ENCODE measurements around the gene GPC5. TPM values are rescaled to one million over a fixed set of nuclear protein-coding genes. Genes with fewer than 3 reads are reported as not detected.
"Not testable (repeated sequence)": the region's sequence is repeated elsewhere in the genome, so short reads cannot be mapped to it uniquely, and the experiment has no call there.

The GPC5 gene
- total and polyA plus RNA-seq, 9 donors = 0.10 to 1.5 (median 0.38) TPM

DNA sequence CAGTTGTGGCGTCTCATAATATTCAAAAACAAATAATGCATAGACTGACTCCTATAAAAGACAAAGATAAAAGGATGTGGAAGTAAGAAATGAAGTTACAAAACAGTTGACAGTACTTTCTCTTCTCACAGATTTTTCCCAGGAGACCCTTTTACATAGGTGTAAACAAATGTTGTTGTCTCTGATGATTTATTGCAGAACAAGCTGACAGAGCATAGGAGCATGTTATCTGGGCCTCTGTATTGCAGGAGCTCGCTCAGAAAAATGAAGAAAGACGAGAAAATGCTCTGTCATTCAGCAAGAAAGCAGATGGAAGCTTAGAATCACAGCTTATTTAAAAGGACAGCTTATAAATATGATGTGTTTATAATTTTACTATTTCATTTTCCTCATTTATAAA lies 1474.6 kb downstream of the GPC5 start:
- TF ChIP-seq EP300 (IDR thresholded peaks at IDR 0.05) (no peak), CTCF (IDR thresholded peaks at IDR 0.05) (no peak), POLR2A (IDR thresholded peaks at IDR 0.05) (no peak)
- Histone ChIP-seq H3K4me1 (ENCODE audit: insufficient read depth) (no peaks in the 10 kb centered on the region), H3K4me3 (no peak overlapping the region), H3K27me3 (no peaks in the 10 kb centered on the region), H3K9me3 (no peaks in the 10 kb centered on the region), H3K36me3 (no peaks in the 10 kb centered on the region), H3K27ac (no peak overlapping the region)
- WGBS, 3 donors = 81 to 92% (median 89%) methylated on average over 3 of the region's 3 CpGs
- no peak for DNase-seq
- intact Hi-C loops (cut with DNase I) = no loop called here

GRCh38 chr13:92886535-92887077 lies 1488.2 kb downstream of the GPC5 start:
- H3K27ac ChIP-seq = no peak overlapping the region
- WGBS, 3 donors = 51 to 67% (median 56%) methylated on average over 1 of the region's 1 CpG
- H3K4me3 ChIP-seq = no peak overlapping the region
- no peaks in the 10 kb centered on the region for H3K36me3 ChIP-seq
- no peaks in the 10 kb centered on the region for H3K27me3 ChIP-seq
- TF ChIP-seq POLR2A (IDR thresholded peaks at IDR 0.05) = no peak
- no peak for TF ChIP-seq CTCF (IDR thresholded peaks at IDR 0.05)
- TF ChIP-seq EP300 (IDR thresholded peaks at IDR 0.05) = no peak
- H3K4me1 ChIP-seq (ENCODE audit: insufficient read depth) = no peaks in the 10 kb centered on the region
- intact Hi-C loops (cut with DNase I) = no loop called here
- DNase-seq = no peak
- no peaks in the 10 kb centered on the region for H3K9me3 ChIP-seq

DNA sequence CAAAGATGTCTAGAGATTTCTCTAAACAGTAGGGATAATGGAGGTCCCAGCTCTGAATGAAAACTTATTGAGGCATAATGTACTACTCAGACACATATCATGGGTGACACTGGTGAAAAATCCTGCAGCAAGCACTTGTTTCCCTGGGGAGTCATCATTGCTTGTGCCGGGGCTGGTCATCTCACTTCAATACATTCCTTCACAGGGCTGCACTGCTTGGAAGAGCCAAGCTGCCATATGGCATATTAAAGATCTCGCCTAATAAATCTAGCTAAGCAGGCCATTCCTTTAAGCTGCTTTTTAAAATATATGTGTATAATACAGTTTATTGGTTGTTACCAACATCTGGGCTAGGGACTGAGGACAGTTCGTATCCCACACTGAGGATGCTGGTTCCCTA lies 1496.0 kb downstream of the GPC5 start:
- Histone ChIP-seq H3K4me3 (no peak overlapping the region), H3K27ac (no peak overlapping the region), H3K36me3 (no peaks in the 10 kb centered on the region), H3K9me3 (no peaks in the 10 kb centered on the region), H3K27me3 (no peaks in the 10 kb centered on the region), H3K4me1 (ENCODE audit: insufficient read depth) (no peaks in the 10 kb centered on the region)
- no peak for TF ChIP-seq CTCF (IDR thresholded peaks at IDR 0.05)
- no peak for TF ChIP-seq POLR2A (IDR thresholded peaks at IDR 0.05)
- TF ChIP-seq EP300 (IDR thresholded peaks at IDR 0.05) = no peak
- DNase-seq = no peak
- 83 to 97% (median 95%) methylated on average over 3 of the region's 3 CpGs for WGBS, 3 donors
- intact Hi-C loops (cut with DNase I) = no loop called here

DNA sequence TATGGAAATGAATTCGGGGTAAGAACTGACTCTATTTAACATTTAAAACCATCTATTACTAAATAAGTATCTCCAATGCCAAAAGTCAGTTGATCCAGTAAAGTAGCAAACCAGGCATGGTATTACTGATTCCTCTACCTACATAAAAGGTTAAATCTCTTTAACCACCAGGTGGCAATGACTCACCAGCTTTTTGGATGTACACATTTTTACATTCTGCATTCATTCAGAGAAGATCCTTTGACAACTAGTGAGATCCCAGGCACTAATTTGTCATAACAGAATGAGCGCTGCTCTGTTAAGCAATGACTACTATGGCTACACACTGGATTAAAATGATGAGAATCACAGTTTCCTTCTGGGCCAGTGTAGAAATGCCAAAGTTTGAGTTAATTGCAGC lies 1498.4 kb downstream of the GPC5 start:
- intact Hi-C loops (cut with DNase I) = no loop called here
- Histone ChIP-seq H3K9me3 (no peaks in the 10 kb centered on the region), H3K27me3 (no peaks in the 10 kb centered on the region), H3K4me1 (ENCODE audit: insufficient read depth) (no peaks in the 10 kb centered on the region), H3K27ac (no peak overlapping the region), H3K36me3 (no peaks in the 10 kb centered on the region), H3K4me3 (no peak overlapping the region)
- TF ChIP-seq POLR2A (IDR thresholded peaks at IDR 0.05) = no peak
- TF ChIP-seq EP300 (IDR thresholded peaks at IDR 0.05) = no peak
- no peak for TF ChIP-seq CTCF (IDR thresholded peaks at IDR 0.05)
- DNase-seq = no peak
- 74 to 81% (median 75%) methylated on average over 2 of the region's 2 CpGs for WGBS, 3 donors

DNA sequence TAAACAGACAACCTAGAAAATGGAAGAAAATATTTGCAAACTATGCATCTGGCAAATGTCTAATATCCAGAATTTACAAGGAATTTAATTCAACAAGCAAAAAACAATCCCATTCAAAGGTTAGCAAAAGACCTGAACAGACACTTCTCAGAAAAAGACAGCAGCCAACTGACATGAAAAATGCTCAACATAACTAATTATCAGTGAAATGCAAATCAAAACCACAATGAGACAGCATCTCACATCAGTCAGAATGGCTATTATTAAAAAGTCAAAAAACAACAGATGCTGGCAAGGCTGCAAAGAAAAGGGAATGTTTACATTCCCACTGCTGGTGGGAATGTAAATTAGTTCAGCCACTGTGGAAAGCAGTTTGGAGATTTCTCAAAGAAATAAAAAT lies 1500.5 kb downstream of the GPC5 start:
- H3K27me3 ChIP-seq; DNase-seq; H3K36me3 ChIP-seq; H3K27ac ChIP-seq; H3K9me3 ChIP-seq; H3K4me1 ChIP-seq (ENCODE audit: insufficient read depth); intact Hi-C loops (cut with DNase I); H3K4me3 ChIP-seq: not testable (repeated sequence)

Measured in ovary (tissue), 9 donors.